COLO668 (cell line): ENCODE measurements around the gene RNF126.
"Not testable (repeated sequence)": the region's sequence is repeated elsewhere in the genome, so short reads cannot be mapped to it uniquely, and the experiment has no call there.

Source experiments
- DNase-seq: peaks from one replicate; lab custom pipeline; 2025; ENCODE audit not compliant: unreplicated experiment; lab: John Stamatoyannopoulos, UW

Gene RNF126

DNA sequence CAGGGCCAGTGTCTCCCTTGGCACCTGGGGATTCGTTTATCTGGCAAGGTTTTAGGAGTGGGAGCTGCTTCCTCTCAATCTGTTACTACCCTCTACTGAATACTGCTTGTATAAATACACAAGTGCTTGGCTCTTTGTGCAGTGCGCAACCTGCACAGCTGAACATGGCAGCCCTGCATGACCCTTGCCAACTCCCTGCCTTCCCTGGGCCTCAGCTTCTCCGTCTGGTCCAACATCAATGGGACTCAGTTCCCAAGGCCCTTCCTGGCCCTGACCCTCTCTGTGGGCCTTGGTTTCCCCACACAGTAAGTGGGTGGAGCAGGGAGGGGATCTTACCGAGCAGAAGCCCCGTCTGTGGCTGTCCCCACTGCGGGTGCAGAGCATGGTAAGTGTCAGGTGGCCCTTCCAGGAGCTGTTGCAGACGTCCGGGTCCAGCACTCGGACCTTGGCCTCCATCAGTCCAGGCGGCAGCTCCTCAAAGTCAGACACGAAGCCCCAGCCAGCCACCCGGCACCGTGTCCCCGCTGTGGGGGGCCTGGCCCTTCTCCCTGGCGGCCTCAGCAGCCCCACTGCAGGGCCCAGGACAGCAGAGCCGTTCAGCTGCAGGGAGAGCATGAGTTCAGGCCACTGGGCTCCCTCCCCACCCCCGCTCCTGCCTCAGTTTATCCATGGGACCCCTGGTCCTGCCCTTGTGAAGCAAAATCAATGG, 23.7 kb upstream of the RNF126 start:
- DNase-seq = no peak

DNA sequence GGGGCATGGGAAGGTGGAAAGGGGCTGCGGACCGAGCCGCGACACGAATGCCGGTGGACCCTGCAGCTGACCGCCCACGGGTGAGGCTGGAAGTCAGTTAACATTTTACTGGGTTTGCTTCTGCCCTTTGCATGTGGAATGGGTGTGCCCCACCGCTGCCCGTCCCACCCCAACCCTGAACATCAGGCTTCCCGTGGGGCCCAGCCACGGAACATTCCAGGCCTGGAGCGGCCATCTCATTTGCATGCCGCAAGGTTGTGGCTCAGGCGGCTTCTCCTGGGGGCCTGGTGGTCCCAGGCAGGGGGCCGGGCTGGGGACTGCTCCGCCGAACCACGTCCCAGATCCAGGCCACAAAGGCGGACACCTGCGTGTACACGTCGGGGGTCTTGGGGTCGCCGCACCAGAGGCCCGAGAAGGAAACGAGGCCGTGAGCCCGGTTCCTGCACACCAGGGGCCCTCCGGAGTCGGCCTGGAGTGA, 22.5 kb upstream of the RNF126 start:
- DNase-seq = no peak

DNA sequence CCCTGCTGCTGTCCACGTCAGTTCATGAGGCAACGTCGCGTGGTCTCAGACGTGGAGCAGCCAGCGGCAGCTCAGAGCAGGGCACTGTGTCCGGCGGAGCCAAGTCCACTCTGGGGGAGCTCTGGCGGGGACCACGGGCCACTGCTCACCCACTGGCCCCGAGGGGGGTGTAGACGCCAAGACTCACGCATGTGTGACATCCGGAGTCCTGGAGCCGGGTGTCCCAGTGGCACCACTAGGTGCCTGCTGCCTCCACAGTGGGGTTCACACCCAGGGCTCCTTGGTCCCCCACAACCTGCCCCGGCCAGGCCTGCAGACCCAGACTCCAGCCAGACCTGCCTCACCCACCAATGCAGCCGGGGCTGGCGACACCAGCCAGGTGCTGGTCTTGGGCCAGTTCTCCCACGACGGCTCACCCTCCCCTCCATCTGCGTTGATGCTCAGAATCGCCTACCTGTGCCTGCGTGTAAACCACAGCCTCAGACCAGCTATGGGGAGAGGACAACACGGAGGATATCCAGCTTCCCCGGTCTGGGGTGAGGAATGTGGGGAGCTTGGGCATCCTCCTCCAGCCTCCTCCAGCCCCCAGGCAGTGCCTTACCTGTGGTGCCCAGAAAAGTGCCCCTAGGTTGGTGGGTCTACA, 19.8 kb upstream of the RNF126 start:
- no peak for DNase-seq

DNA sequence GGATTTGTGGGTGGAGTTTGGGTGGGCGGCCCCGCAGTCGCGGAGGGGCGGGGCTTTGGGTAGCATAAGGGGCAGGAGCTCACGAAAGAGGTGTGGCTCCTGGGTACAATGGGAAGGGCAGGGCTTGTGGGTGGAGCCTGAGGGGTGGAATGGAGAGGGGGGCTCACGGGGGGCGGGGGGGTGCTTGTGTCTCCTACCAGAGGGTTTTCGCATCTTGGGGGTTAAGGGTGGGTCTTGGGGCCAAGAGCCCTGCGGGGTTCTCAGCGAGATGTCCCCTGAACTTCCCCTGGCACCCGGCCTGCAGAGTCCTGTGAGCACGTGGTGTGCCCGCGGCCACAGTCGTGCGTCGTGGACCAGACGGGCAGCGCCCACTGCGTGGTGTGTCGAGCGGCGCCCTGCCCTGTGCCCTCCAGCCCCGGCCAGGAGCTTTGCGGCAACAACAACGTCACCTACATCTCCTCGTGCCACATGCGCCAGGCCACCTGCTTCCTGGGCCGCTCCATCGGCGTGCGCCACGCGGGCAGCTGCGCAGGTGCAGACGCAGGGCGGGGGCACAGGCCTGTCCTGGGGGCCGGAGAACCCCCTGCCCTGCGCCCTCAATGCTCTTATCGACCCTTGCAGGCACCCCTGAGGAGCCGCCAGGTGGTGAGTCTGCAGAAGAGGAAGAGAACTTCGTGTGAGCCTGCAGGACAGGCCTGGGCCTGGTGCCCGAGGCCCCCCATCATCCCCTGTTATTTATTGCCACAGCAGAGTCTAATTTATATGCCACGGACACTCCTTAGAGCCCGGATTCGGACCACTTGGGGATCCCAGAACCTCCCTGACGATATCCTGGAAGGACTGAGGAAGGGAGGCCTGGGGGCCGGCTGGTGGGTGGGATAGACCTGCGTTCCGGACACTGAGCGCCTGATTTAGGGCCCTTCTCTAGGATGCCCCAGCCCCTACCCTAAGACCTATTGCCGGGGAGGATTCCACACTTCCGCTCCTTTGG, 18.3 kb upstream of the RNF126 start:
- peak; percentile 71 for DNase-seq

DNA sequence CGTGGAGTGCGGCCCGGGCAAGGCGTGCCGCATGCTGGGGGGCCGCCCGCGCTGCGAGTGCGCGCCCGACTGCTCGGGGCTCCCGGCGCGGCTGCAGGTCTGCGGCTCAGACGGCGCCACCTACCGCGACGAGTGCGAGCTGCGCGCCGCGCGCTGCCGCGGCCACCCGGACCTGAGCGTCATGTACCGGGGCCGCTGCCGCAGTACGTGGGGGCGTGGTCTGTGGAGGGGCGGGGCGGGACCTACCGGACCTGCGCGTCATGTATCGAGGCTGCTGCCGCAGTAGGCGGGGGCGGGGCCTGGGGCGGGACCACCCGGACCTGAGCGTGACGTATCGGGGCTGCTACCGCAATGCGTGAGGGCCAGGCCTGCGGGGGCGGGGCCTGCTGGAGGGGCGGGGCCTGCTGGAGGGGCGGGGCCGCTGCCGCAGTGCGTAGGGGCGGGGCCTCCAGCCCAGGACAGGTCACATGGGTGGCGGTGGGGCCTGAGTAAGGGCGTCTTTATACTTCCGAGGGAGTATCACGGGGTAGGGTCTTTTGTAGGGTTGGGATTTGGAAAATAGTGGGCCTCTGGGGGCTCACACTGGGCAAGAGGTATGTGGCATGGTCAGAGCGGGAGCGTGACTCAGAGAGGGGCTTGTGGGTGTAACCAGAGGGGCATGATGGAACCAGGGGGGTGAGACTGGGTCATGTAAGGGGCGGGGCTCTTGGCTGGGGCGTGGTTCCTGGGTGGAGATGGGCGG, 17.4 kb upstream of the RNF126 start:
- peak; percentile 97 for DNase-seq

DNA sequence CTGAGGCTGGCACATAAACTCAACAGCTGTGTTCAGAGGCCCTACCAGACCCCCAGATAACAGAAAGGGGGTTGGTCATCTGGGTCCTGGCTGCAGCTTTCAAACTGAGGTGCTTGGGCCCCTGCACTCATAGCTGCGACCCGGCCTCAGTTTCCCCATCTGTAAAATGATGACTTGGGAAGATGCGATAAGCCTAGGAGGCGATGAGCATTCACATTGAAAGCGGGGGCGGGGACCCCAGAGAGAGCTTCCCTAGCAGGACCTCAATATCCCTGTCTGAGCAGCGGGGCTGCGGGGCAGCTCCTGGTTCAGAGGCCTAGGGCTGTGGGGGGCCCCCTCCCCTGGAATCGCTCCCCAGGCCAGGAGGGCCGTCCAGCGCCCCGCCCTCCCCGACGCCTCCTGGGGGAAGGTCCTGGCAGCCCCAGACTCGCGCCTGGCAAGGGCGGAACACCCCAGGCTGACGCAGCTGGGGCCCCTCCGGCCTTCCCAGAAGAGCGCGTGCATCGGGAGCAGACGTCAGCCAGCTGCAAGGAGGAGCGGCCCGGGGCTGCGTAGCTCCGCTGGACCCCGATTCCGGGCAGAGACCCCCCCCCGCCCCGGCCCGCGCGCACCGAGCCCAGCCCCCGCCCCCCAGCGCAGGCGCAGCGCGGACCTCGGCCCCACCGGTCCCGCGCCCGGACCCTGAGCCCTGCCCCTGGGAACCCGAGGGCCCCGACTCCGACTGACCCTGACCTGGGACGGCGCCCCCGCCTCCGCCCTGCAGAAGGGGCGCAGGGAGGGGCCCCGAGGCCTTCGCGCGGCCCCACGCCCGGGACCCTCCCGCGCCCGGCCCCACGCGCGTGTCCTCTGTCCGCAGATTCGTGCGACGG, 16.6 kb upstream of the RNF126 start:
- DNase-seq = peak; percentile 62

DNA sequence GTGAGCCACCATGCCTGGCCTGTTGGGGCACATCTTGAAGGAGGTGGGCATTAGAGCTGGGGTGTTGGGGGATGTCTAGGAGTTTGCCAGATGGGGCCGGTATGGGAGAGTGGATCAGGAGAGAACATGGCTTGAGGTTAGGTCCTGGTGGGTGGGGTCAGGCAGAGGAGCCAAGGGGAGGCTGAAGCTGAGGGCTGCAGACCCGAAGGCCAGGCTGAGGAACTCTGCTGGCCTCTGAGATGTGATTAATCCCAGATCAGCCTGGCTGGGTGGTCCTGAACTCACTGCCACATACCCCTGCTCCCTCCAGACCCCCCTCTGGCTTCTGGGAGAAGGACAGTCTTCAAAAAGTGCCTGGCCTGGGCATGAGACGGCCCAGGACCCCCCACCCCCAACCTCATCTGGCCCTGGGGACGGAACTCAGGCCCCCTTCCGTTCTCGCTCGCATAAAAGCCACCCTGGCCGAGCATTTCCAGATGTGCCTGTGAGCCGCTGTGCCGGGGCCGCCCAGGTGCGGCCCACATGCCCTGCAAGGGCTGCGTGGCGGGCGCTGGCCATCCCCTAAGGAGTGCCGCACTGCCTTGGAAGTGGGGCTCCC, 15.9 kb upstream of the RNF126 start:
- DNase-seq = no peak

DNA sequence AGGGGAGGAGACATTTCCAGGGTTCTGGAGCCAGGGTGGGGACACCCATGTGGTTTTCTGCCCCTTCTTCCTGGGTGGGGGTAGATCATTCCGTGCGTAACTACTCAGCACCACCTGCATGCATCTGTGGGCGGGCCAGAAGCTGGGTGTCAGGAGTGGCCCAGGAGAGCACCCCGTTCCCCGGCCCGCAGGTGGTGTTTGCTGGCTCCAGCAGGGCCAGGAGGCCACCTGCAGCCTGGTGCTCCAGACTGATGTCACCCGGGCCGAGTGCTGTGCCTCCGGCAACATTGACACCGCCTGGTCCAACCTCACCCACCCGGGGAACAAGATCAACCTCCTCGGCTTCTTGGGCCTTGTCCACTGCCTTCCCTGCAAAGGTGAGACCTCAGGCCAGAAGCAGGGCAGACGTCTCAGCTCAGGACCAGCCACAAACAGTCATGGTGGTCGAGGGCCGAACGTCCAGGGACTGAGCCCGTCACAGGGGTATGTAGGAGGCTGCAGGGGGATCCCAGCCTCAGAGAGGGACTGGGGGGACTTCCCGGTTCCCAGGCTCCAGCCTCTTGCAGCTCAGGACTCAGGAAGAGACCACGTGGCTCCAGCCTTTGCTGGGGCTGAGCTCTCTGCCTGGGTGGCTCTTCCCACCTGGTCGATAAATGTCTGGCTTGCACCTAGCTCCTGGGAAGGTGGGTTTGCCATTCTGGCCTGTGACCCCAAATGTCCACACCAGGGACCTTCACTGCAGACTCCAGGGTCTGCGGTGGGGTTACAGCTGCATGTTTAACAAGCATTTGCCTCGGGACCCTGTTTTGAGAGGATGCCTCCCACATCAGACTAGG, 14.8 kb upstream of the RNF126 start:
- DNase-seq = peak; percentile 89

DNA sequence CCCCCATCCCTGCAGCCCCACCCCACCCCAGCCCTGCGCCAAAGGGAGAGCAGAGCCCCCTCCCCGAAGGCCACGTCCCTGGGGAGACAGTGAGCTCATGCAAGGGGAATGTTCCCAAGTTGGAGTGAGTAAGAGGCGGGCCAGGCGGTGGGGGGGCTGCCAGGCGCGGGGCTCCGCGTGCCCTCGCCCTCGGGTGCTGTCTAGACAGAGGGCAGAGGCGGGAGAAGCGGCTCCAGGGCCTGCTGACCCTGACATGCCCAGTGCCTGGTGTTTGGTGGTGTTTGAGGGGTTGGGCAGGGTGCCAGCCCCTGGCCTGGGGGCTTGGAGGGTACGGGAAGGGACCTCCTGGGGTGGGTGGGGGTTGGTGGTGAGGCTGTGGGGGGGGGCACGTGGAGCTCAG, 14.2 kb upstream of the RNF126 start:
- peak; percentile 60 for DNase-seq

DNA sequence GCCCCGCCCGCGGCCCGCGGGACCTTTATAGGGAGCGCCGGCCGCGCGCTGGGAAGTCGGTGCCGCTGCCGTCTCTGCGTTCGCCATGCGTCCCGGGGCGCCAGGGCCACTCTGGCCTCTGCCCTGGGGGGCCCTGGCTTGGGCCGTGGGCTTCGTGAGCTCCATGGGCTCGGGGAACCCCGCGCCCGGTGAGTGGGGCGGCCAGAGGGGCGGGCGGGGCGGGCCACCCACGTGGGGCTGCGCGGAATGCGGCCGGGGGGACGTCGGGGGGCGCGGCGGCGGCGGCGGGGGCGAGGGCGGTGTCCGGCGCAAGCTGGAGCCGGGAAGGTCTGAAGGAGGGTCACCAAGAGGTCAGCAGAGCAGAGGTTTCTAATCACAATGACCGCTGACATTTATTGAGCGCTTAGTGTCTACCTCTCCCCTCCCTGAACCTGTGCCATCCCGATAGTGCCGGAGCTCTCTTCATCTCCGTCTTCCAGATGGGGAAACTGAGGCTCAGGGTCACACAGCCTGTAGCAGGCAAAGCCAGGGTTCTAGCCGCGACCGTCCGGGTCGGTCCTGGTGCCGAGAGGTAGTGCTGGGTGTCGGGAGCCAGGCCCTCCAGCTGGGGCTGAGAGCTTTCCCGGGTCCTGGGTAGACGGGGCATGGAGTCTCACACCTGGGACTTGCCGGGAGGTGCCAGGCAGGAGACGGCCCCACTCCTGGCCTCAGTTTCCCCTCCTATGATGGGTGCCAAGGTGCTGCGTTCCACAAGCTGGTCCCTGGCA, 13.5 kb upstream of the RNF126 start, which contains the start of gene FSTL3:
Gene FSTL3 (plus strand): TSS at position 54 of the 767 bp plus-strand sequence. CDS start 32 bp downstream, at position 86.
- DNase-seq = no peak

DNA sequence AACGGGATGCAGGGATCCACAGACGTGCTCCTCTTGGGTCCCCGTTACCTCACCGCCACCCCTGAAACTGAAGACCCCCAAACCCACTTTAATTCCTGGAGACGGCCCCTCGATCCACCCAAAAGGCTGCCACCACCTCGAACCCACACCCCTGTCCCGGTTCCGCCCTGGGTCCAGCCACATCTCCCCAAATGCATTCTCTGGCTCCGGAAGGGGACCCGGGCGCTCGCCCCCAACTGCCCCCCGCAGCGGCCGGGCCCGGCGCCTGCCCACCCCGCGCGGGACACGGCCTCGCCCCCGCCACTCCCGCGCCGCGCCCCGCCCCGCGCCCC, 13.0 kb upstream of the RNF126 start:
- no peak for DNase-seq

DNA sequence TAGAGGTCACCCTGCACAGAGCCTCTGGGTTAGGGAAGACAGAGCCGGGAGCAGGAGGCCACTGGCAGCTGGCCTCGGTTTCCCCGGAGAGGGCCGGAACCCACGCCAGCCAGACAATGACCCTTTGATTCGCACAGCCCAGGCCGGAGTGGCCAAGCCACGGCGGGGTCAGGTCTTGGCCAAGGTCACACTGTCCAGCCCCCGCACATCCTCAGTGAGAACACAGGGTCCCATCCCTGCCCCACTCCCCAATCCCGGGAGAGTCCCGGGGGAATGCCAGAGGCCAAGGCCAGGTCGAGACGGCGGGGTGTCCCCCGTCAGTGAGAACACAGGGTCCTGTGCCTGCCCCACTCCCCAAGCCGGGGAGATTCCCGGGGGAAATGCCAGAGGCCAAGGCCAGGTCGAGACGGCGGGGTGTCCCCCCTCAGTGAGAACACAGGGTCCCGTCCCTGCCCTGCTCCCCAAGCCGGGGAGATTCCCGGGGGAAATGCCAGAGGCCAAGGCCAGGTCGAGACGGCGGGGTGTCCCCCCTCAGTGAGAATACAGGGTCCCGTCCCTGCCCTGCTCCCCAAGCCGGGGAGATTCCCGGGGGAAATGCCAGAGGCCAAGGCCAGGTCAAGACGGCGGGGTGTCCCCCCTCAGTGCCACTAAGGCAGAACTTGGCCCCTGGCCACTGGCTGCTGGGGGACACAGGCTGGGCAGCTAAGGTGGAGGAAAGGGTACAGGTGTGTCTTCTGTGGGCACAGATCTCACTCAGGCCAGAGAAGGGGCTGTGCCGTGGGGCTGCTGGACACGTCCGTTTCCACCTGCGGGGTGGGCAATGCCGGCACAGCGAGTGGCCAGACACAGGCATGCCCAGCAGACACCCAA, 11.5 kb upstream of the RNF126 start:
- DNase-seq = no peak

DNA sequence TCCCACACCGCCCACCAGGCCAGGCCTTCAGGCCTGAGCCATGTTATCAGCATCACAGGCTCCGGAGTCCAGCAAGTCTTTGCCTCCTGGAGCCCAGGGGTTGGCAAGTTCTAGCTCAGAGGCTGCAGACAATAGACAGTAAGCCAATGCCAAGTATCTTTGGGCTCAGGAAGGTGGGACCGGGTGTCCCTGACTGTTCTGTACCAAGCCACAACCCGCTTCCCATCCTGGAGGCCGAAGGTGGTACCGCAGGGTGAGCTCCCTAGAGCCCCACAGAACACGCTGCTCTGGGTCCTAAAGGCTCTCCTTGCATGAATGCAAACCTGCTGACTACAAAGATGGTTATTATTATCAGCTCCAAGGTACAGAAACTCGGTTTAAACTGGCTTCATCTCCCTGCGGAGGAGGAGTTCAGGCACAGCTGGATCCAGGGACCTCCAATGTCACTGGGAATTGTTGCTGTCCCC, 7.6 kb upstream of the RNF126 start:
- no peak for DNase-seq

DNA sequence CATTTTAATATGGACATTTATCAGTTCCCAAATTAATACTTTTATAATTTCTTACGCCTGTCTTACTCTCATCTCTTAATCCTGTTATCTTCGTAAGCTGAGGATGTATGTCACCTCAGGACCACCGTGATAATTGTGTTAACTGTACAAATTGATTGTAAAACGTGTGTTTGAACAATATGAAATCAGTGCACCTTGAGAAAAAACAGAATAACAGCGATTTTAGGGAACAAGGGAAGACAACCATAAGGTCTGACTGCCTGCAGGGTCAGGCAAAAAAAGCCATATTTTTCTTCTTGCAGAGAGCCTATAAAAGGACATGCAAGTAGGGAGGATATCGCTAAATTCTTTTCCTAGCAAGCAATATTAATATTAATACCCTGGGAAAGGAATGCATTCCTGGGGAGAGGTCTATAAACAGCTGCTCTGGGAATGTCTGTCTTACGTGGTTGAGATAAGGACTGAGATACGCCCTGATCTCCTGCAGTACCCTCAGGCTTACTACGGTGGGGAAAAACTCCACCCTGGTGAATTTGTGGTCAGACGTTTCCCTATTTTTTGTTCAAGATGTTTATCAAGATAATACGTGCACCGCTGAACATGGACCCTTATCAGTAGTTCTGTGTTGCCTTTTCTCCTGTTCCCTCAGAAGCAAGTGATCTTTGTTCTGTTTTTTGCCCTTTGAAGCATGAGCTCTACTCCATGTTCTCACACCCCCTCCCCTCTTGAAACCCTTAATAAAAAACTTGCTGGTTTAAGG, 5.8 kb upstream of the RNF126 start:
- not testable (repeated sequence) for DNase-seq

DNA sequence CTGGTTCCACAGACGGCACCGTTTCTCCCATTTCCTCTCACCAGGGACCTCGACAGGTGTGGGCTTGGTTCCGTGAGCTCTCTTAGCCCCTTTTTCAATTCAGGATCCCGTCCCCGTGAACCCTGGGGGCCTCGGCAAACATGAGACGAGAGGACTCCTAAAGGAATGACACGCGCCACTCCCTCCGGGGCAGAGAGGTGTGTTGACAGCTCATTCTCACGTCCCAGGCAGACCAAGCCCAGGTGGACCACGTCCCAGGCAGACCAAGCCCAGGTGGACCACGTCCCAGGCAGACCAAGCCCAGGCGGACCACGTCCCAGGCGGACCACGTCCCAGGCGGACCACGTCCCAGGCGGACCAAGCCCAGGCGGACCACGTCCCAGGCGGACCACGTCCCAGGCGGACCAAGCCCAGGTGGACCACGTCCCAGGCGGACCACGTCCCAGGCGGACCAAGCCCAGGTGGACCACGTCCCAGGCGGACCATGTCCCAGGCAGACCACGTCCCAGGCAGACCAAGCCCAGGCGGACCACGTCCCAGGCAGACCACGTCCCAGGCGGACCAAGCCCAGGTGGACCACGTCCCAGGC, 4.1 kb upstream of the RNF126 start:
- not testable (repeated sequence) for DNase-seq
